ENCODE results near the gene SMARCA4. TPM values are rescaled to one million over a fixed set of nuclear protein-coding genes. Genes with fewer than 3 reads are reported as not detected.

The SMARCA4 gene
- total RNA-seq, 1 donor from 2014 or later, result 274 TPM

GRCh38 chr19:11061952-11062351, 101.1 kb downstream of the SMARCA4 start:
- no peak for DNase-seq (ENCODE audit: low spot score in 2 of 2, unreplicated experiment in 2 of 2)
- no peak overlapping the region for H3K4me3 Mint-ChIP-seq
- no peaks in the 10 kb centered on the region for H3K27me3 Mint-ChIP-seq (ENCODE audit: low read depth)
- H3K36me3 Mint-ChIP-seq, result peaks cover 37% of the 10 kb centered on the region
- H3K4me1 Mint-ChIP-seq, result no peaks in the 10 kb centered on the region
- no peaks in the 10 kb centered on the region for H3K9me3 Mint-ChIP-seq
- no peak overlapping the region for H3K27ac Mint-ChIP-seq
- TF ChIP-seq, protein P1, sequence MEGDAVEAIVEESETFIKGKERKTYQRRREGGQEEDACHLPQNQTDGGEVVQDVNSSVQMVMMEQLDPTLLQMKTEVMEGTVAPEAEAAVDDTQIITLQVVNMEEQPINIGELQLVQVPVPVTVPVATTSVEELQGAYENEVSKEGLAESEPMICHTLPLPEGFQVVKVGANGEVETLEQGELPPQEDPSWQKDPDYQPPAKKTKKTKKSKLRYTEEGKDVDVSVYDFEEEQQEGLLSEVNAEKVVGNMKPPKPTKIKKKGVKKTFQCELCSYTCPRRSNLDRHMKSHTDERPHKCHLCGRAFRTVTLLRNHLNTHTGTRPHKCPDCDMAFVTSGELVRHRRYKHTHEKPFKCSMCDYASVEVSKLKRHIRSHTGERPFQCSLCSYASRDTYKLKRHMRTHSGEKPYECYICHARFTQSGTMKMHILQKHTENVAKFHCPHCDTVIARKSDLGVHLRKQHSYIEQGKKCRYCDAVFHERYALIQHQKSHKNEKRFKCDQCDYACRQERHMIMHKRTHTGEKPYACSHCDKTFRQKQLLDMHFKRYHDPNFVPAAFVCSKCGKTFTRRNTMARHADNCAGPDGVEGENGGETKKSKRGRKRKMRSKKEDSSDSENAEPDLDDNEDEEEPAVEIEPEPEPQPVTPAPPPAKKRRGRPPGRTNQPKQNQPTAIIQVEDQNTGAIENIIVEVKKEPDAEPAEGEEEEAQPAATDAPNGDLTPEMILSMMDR (IDR thresholded peaks at IDR 0.05; ENCODE audit: unreplicated experiment), result no peak

DNA sequence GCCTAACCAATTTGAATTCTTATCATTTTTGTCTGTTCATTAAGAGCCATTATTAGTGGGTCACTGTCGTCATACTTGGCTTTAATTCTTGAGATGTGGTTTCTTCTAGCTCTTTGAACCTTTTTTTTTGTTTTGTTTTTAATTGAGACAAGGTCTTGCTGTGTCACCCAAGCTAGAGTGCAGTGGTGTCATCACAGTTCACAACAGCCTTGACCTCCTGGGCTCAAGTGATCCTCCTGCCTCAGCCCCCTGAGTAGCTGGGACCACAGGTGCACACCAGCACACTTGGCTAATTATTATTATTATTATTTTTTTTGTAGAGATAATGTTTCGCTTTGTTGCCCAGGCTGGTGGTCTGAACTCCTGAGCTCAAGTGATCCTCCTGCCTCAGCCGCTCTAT, 102.6 kb downstream of the SMARCA4 start:
- no peak for DNase-seq (ENCODE audit: low spot score in 2 of 2, unreplicated experiment in 2 of 2)
- H3K9me3 Mint-ChIP-seq, result peaks cover 4% of the 10 kb centered on the region
- no peaks in the 10 kb centered on the region for H3K27me3 Mint-ChIP-seq (ENCODE audit: low read depth)
- H3K4me1 Mint-ChIP-seq, result no peaks in the 10 kb centered on the region
- TF ChIP-seq, protein P1 (IDR thresholded peaks at IDR 0.05; ENCODE audit: unreplicated experiment), result no peak
- peaks cover 46% of the 10 kb centered on the region for H3K36me3 Mint-ChIP-seq
- no peak overlapping the region for H3K27ac Mint-ChIP-seq
- no peak overlapping the region for H3K4me3 Mint-ChIP-seq

GRCh38 chr19:11064831-11065303, 104.0 kb downstream of the SMARCA4 start:
- H3K9me3 Mint-ChIP-seq, result peaks cover 4% of the 10 kb centered on the region
- H3K4me1 Mint-ChIP-seq, result no peaks in the 10 kb centered on the region
- H3K27ac Mint-ChIP-seq, result peak overlapping the region; percentile 34
- peaks cover 46% of the 10 kb centered on the region for H3K36me3 Mint-ChIP-seq
- no peaks in the 10 kb centered on the region for H3K27me3 Mint-ChIP-seq (ENCODE audit: low read depth)
- no peak overlapping the region for H3K4me3 Mint-ChIP-seq
- DNase-seq (ENCODE audit: low spot score in 2 of 2, unreplicated experiment in 2 of 2), result no peak
- TF ChIP-seq, protein P1 (IDR thresholded peaks at IDR 0.05; ENCODE audit: unreplicated experiment), result no peak

DNA sequence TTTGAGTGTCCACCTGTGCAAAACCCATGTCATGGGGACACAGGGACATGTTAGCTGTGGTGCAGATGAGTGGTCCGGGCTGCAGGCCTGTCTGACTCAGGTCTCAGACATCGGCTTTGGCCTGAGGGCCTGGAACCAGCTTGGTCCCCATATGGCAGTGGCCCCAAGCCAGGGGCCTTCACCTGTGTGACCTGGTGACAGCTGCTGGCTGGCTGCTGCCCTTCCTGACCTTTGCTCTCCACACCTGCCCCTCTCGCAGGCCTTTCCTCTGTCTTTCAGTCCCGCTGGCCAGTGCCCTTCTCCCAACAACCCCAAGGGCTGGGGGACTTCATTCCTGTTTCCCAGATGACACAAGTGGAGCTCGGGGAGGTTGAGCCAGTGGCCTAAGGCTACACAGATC, 105.5 kb downstream of the SMARCA4 start:
- Mint-ChIP-seq H3K4me3 (no peak overlapping the region), H3K9me3 (peaks cover 4% of the 10 kb centered on the region), H3K4me1 (no peaks in the 10 kb centered on the region), H3K36me3 (peaks cover 39% of the 10 kb centered on the region), H3K27me3 (ENCODE audit: low read depth) (no peaks in the 10 kb centered on the region), H3K27ac (no peak overlapping the region)
- DNase-seq (ENCODE audit: low spot score in 2 of 2, unreplicated experiment in 2 of 2), result no peak
- TF ChIP-seq, protein P1 (IDR thresholded peaks at IDR 0.05; ENCODE audit: unreplicated experiment), result no peak

- no peak overlapping the region for H3K27ac Mint-ChIP-seq
These were observed 106.7 kb downstream of the SMARCA4 start for GRCh38 chr19:11067356-11068113.

More at GRCh38 chr19:11067356-11068113, 106.7 kb downstream of the SMARCA4 start:
- H3K36me3 Mint-ChIP-seq, result peaks cover 32% of the 10 kb centered on the region
- H3K27me3 Mint-ChIP-seq (ENCODE audit: low read depth), result no peaks in the 10 kb centered on the region
- no peak overlapping the region for H3K4me3 Mint-ChIP-seq
- H3K9me3 Mint-ChIP-seq, result peaks cover 4% of the 10 kb centered on the region
- H3K4me1 Mint-ChIP-seq, result no peaks in the 10 kb centered on the region
- no peak for DNase-seq (ENCODE audit: low spot score in 2 of 2, unreplicated experiment in 2 of 2)
- TF ChIP-seq, protein P1 (IDR thresholded peaks at IDR 0.05; ENCODE audit: unreplicated experiment), result no peak

Measured in mesothelial cell of epicardium (in vitro differentiated cells).